H1 (cell line): ENCODE measurements around the gene SLC25A30. TPM values are rescaled to one million over a fixed set of nuclear protein-coding genes. Genes with fewer than 3 reads are reported as not detected.

Experiments
- CTCF ChIA-PET: fragments of 300-600 bp; sonication (Branson Sonifier 250); formaldehyde crosslinking; loops from one replicate; lab custom pipeline; 2021; ENCODE audit not compliant: partially characterized antibody; lab: Charles Lee
- POLR2A ChIA-PET: fragments of 300-600 bp; sonication (Branson Sonifier 250); formaldehyde crosslinking; loops from one replicate; lab custom pipeline; 2021; ENCODE audit warnings: inconsistent platforms; ENCODE audit not compliant: partially characterized antibody; lab: Charles Lee
- DNase-seq, 2 experiments: peaks; one replicate each; pipeline versions ENCODE4 v3.0.0 to v3.0.0-alpha.2; 2010 to 2022; ENCODE audit warnings: low spot score in 2 of 2, low read depth in 1 of 2, mixed read lengths in 1 of 2
- FAIRE-seq: peaks from 2 replicates; lab custom pipeline; 2011; peaks lifted over from hg19 to GRCh38; lab: Jason Lieb, UNC
- H2AFZ ChIP-seq: 2 replicates; pipeline ENCODE4 v1.8.1; 2012; ENCODE audit warnings: low read length, inconsistent platforms
- H2AK5ac ChIP-seq: 2 replicates; pipeline ENCODE4 v1.6.1; 2013; ENCODE audit warnings: low read depth, low read length
- H2BK120ac ChIP-seq: replicated peaks from 2 replicates; pipeline ENCODE3; 2013; ENCODE audit warnings: low read depth, low read length, inconsistent platforms
- H2BK12ac ChIP-seq: 2 replicates; pipeline ENCODE4 v1.6.1; 2013; ENCODE audit warnings: low read depth, low read length
- H2BK15ac ChIP-seq: 2 replicates; pipeline ENCODE4 v1.6.1; 2013; ENCODE audit warnings: low read length
- H2BK20ac ChIP-seq: 2 replicates; pipeline ENCODE4 v1.6.1; 2013; ENCODE audit warnings: low read length
- H2BK5ac ChIP-seq: 2 replicates; pipeline ENCODE4 v1.6.1; 2013; ENCODE audit warnings: low read depth, low read length
- H3K14ac ChIP-seq: 2 replicates; pipeline ENCODE4 v1.6.1; 2013; ENCODE audit warnings: inconsistent platforms; ENCODE audit not compliant: insufficient read length
- H3K18ac ChIP-seq: 2 replicates; pipeline ENCODE4 v1.6.1; 2013; ENCODE audit warnings: low read length; ENCODE audit errors: extremely low read depth
- H3K23ac ChIP-seq: 2 replicates; pipeline ENCODE4 v1.6.1; 2013; ENCODE audit warnings: inconsistent platforms; ENCODE audit not compliant: insufficient read length
- H3K23me2 ChIP-seq: 2 replicates; pipeline ENCODE4 v1.6.1; 2013; ENCODE audit warnings: low read depth, low read length
- H3K27ac ChIP-seq: 2 replicates; pipeline ENCODE4 v1.6.1; 2011; ENCODE audit warnings: low read depth, low read length, inconsistent platforms
- H3K27me3 ChIP-seq, 4 experiments: replicated peaks in 1 of 4; 1 replicate in 1 of 4; 2 replicates in 3 of 4; pipeline versions ENCODE4 v1.6.1 to v1.8.1; 2011 to 2013; ENCODE audit warnings: low read length in 3 of 4, mild to moderate bottlenecking in 3 of 4, inconsistent platforms in 2 of 4, mixed read lengths in 2 of 4, moderate library complexity in 1 of 4; ENCODE audit not compliant: control insufficient read depth in 3 of 4, insufficient read depth in 3 of 4; ENCODE audit errors: extremely low read depth in 1 of 4
- H3K36me3 ChIP-seq, 4 experiments: 2 replicates each; pipeline versions ENCODE4 v1.6.1 to v1.8.1; 2011 to 2013; ENCODE audit warnings: mild to moderate bottlenecking in 4 of 4, low read length in 3 of 4, moderate library complexity in 2 of 4, control low read depth in 1 of 4, inconsistent platforms in 1 of 4; ENCODE audit not compliant: insufficient read depth in 4 of 4, control insufficient read depth in 2 of 4
- H3K4ac ChIP-seq: replicated peaks from 2 replicates; pipeline ENCODE3; 2013; ENCODE audit warnings: low read length, low read depth, mixed read lengths, inconsistent platforms; ENCODE audit not compliant: insufficient read length
- H3K4me1 ChIP-seq, 4 experiments: replicated peaks in 1 of 4; 1 replicate in 1 of 4; 2 replicates in 3 of 4; pipeline versions ENCODE4 v1.6.1 to v1.8.1; 2011 to 2013; ENCODE audit warnings: low read length in 3 of 4, inconsistent platforms in 2 of 4, mixed read lengths in 1 of 4; ENCODE audit not compliant: insufficient read depth in 4 of 4, control insufficient read depth in 3 of 4
- H3K4me2 ChIP-seq, 2 experiments: 2 replicates each; pipeline versions ENCODE4 v1.6.1 to v1.8.1; 2011 to 2013; ENCODE audit warnings: low read depth in 2 of 2, low read length in 2 of 2, control low read depth in 1 of 2, inconsistent platforms in 1 of 2, mild to moderate bottlenecking in 1 of 2; ENCODE audit not compliant: insufficient read depth in 1 of 2
- H3K4me3 ChIP-seq, 4 experiments: fragments of 200-600, 300-600 bp in 1 of 4; sonication (generic), shearing (Covaris generic), sonication (Bioruptor Twin) in 1 of 4; 2 replicates each; pipeline versions ENCODE4 v1.5.1 to v1.8.1; 2011 to 2016; ENCODE audit warnings: low read length in 4 of 4, low read depth in 3 of 4, control low read depth in 2 of 4, inconsistent platforms in 2 of 4, mild to moderate bottlenecking in 2 of 4, mixed read lengths in 1 of 4, moderate library complexity in 1 of 4; ENCODE audit not compliant: insufficient read depth in 2 of 4; ENCODE audit errors: extremely low read depth in 1 of 4
- H3K56ac ChIP-seq: replicated peaks from 2 replicates; pipeline ENCODE3; 2013; ENCODE audit warnings: low read depth, mild to moderate bottlenecking, mixed read lengths, low read length, inconsistent platforms; ENCODE audit not compliant: insufficient read length
- H3K79me1 ChIP-seq: 2 replicates; pipeline ENCODE4 v1.6.1; 2013; ENCODE audit warnings: low read depth, low read length, control low read depth
- H3K79me2 ChIP-seq, 2 experiments: 2 replicates each; pipeline versions ENCODE4 v1.6.1 to v1.8.1; 2012 to 2013; ENCODE audit warnings: low read length in 2 of 2, mild to moderate bottlenecking in 2 of 2, inconsistent platforms in 1 of 2; ENCODE audit not compliant: insufficient read depth in 2 of 2, control insufficient read depth in 1 of 2
- H3K9ac ChIP-seq, 4 experiments: replicated peaks in 1 of 4; 1 replicate in 1 of 4; 2 replicates in 3 of 4; pipeline versions ENCODE4 v1.6.1 to v1.8.1; 2011 to 2013; ENCODE audit warnings: low read depth in 3 of 4, low read length in 3 of 4, control low read depth in 2 of 4, mild to moderate bottlenecking in 2 of 4, moderate library complexity in 2 of 4, inconsistent platforms in 1 of 4; ENCODE audit errors: extremely low read depth in 1 of 4
- H3K9me3 ChIP-seq, 2 experiments: 2 replicates each; pipeline versions ENCODE4 v1.6.1 to v1.8.1; 2012 to 2013; ENCODE audit warnings: mild to moderate bottlenecking in 2 of 2, moderate library complexity in 2 of 2, control low read depth in 1 of 2, inconsistent platforms in 1 of 2, low read depth in 1 of 2, low read length in 1 of 2, mixed read lengths in 1 of 2; ENCODE audit not compliant: insufficient read depth in 2 of 2
- H4K20me1 ChIP-seq, 2 experiments: replicated peaks in 1 of 2; 2 replicates each; pipeline versions ENCODE3 to v1.8.1; 2011 to 2013; ENCODE audit warnings: inconsistent platforms in 2 of 2, low read length in 2 of 2, mild to moderate bottlenecking in 1 of 2; ENCODE audit not compliant: insufficient read depth in 2 of 2, control insufficient read depth in 1 of 2
- H4K5ac ChIP-seq: 2 replicates; pipeline ENCODE4 v1.6.1; 2013; ENCODE audit warnings: low read length, low read depth, mixed read lengths, inconsistent platforms; ENCODE audit not compliant: insufficient read length
- H4K8ac ChIP-seq: 2 replicates; pipeline ENCODE4 v1.8.0; 2013; ENCODE audit warnings: mild to moderate bottlenecking, moderate library complexity, low read length, inconsistent platforms; ENCODE audit not compliant: insufficient read depth; ENCODE audit errors: extremely low read depth
- H4K91ac ChIP-seq: replicated peaks from 2 replicates; pipeline ENCODE3; 2013; ENCODE audit warnings: low read length, mixed read lengths, inconsistent platforms; ENCODE audit not compliant: insufficient read length
- JUN ChIP-seq: IDR thresholded peaks from 2 replicates; pipeline ENCODE4 v1.6.1; 2011; ENCODE audit warnings: low read depth, mild to moderate bottlenecking, improper control_type of control experiment, low read length
- RFX5 ChIP-seq: IDR thresholded peaks from 2 replicates; pipeline ENCODE4 v1.6.1; 2011; ENCODE audit warnings: low read depth, low read length, improper control_type of control experiment, borderline replicate concordance
- TCF12 ChIP-seq: IDR thresholded peaks from 2 replicates; pipeline ENCODE4 v1.6.1; 2011; ENCODE audit warnings: low read depth, mild to moderate bottlenecking, low read length
- WGBS, 2 experiments: shearing (Covaris generic) in 1 of 2; methylation state at CpG; one replicate each; pipeline versions ENCODE4 v1.1.6 to v1.1.7; 2013 to 2015; ENCODE audit warnings: low lambda C conversion rate in 2 of 2, mixed read lengths in 2 of 2, inconsistent platforms in 1 of 2, low coverage in 1 of 2, missing lambda C conversion rate in 1 of 2; ENCODE audit not compliant: insufficient replicate concordance in 2 of 2, insufficient coverage in 1 of 2, insufficient read length in 1 of 2; ENCODE audit errors: extremely low coverage in 1 of 2, missing lambda C conversion rate in 1 of 2; 5-methylcytosine and 5-hydroxymethylcytosine counted together
- polyA plus RNA-seq, 7 experiments: library from polyadenylated mRNA; depleted of rRNA in 3 of 7; stranded (reverse) in 5 of 7; unstranded in 2 of 7; fragments of >200 nt in 5 of 7; fragments of 200-250 nt in 2 of 7; gene quantifications; 1 replicate in 5 of 7; 2 replicates in 1 of 7; 4 replicates in 1 of 7; pipeline versions ENCODE4 v1.2.1 to v1.2.3, GENCODE V29; 2011 to 2013; ENCODE audit warnings: missing spikeins in 2 of 7, mixed read lengths in 2 of 7
- total RNA-seq: library from RNA; stranded (reverse); fragmentation: NEBNext Ultra II Directional; extraction: Animal tissue kit (Norgen Biotek cat#: 25700); gene quantifications from 2 replicates; pipeline ENCODE4 v1.2.1, GENCODE V29; 2021

SLC25A30 gene
- total and polyA plus RNA-seq, 2 of the 8 experiments (the other 6 are each of a cell fraction or from before 2014, with no cell fraction given), result 2.1 to 8.7 TPM

GRCh38 chr13:45401314-45401713 is 16.9 kb downstream of the SLC25A30 start:
- Histone ChIP-seq H3K4me2 (no peak overlapping the region), H3K4ac (no peak overlapping the region), H3K23me2 (no peaks in the 10 kb centered on the region), H2AK5ac (no peak overlapping the region), H4K91ac (no peak overlapping the region), H3K27me3 (peaks cover 0 to 1% (median 0%) of the 10 kb centered on the region in 4 experiments; a peak in 1 of 7 replicates), H2BK20ac (no peak overlapping the region), H4K8ac (no peak overlapping the region), H2BK12ac (no peak overlapping the region), H2AFZ (no peak overlapping the region), H3K4me3 (no peak overlapping the region), H3K56ac (no peak overlapping the region), H2BK15ac (no peak overlapping the region), H3K79me1 (no peaks in the 10 kb centered on the region), H3K36me3 (peaks cover 0 to 10% (median 5%) of the 10 kb centered on the region in 4 experiments; a peak in 4 of 8 replicates), H3K79me2 (no peaks in the 10 kb centered on the region), H3K27ac (no peak overlapping the region), H3K14ac (no peak overlapping the region), H3K4me1 (no peaks in the 10 kb centered on the region), H4K20me1 (no peaks in the 10 kb centered on the region), H3K18ac (no peak overlapping the region), H2BK5ac (no peak overlapping the region), H4K5ac (no peak overlapping the region), H3K9me3 (no peaks in the 10 kb centered on the region), H3K23ac (no peak overlapping the region), H2BK120ac (no peak overlapping the region), H3K9ac (no peak overlapping the region)
- ChIA-PET POLR2A (no interaction called here), CTCF (interaction anchor here (4.3 kb wide), 1 partner anchor 31 kb away, joined by 29 read pairs; no protein-coding TSS in a partner anchor)
- WGBS, 2 experiments, result 93% methylated on average over 1 of the region's 1 CpG; no CpG with 5 or more reads in 1 of the 2 experiments
- no peak for DNase-seq
- no peak for FAIRE-seq
- TF ChIP-seq JUN (no peak), RFX5 (no peak), TCF12 (no peak)
